Sigmoid colon (tissue), 7 donors: ENCODE data around the gene ACSL5. TPM values are rescaled to one million over a fixed set of nuclear protein-coding genes. Genes with fewer than 3 reads are reported as not detected.
"Not testable (repeated sequence)": the region's sequence is repeated elsewhere in the genome, so short reads cannot be mapped to it uniquely, and the experiment has no call there.

Source experiments
- DNase-seq: peaks from one replicate; pipeline ENCODE4 v3.0.0-alpha.2; 2019
- H3K27ac ChIP-seq, 4 donors: fragments of 200-600 bp; sonication (generic); one replicate each; pipeline ENCODE4 v1.5.1; 2016 to 2019; ENCODE audit warnings: mild to moderate bottlenecking in 1 of 4
- H3K27me3 ChIP-seq, 3 donors: fragments of 200-600 bp; sonication (generic); one replicate each; pipeline ENCODE4 v1.5.1; 2019; ENCODE audit warnings: mild to moderate bottlenecking in 1 of 3
- H3K36me3 ChIP-seq, 4 donors: fragments of 200-600 bp; sonication (generic); one replicate each; pipeline ENCODE4 v1.5.1; 2016 to 2019
- H3K4me1 ChIP-seq, 4 donors: fragments of 200-600 bp; sonication (generic); one replicate each; pipeline ENCODE4 v1.5.1; 2017 to 2019
- H3K4me3 ChIP-seq, 4 donors: fragments of 200-600 bp; sonication (generic); one replicate each; pipeline ENCODE4 v1.5.1; 2017 to 2019; ENCODE audit warnings: mild to moderate bottlenecking in 2 of 4, moderate library complexity in 1 of 4
- H3K9me3 ChIP-seq, 4 donors: fragments of 200-600 bp in 3 of 4; sonication (generic) in 3 of 4; one replicate each; pipeline versions ENCODE4 v1.5.1 to v1.6.1; 2013 to 2019
- EP300 ChIP-seq, 4 donors: sonication (generic); formaldehyde crosslinking; IDR thresholded peaks; one replicate each; pipeline ENCODE4 v1.6.1; 2017; ENCODE audit warnings: antibody characterized with exemption in 4 of 4
- POLR2A ChIP-seq, 2 donors: fragments of 450-650 bp; IDR thresholded peaks; one replicate each; pipeline ENCODE4 v1.6.1; 2016; ENCODE audit warnings: antibody characterized with exemption in 2 of 2, mild to moderate bottlenecking in 2 of 2, moderate library complexity in 2 of 2
- POLR2AphosphoS5 ChIP-seq, 4 donors: sonication (generic); formaldehyde crosslinking; IDR thresholded peaks; one replicate each; pipeline ENCODE4 v1.6.1; 2017; ENCODE audit warnings: antibody characterized with exemption in 4 of 4
- WGBS, 2 donors: extraction: QIAGEN DNeasy Blood & Tissue Kit; methylation state at CpG; one replicate each; pipeline ENCODE4 v1.1.7; 2013; 5-methylcytosine and 5-hydroxymethylcytosine counted together
- intact Hi-C: fragments of 100-400 bp; cut with DNase I; formaldehyde crosslinking; loops from one replicate; pipeline ENCODE4 v1.15.1; 2023
- polyA plus RNA-seq, 3 donors: library from polyadenylated mRNA; stranded (reverse); fragments of 200-250 nt; gene quantifications; one replicate each; pipeline ENCODE4 v1.2.3, GENCODE V29; 2013
- total RNA-seq, 4 donors: library from RNA; depleted of rRNA; stranded (reverse); fragments of >200 nt; gene quantifications; one replicate each; pipeline ENCODE4 v1.1.0, GENCODE V29; 2016
- TF ChIP-seq, protein P1 (sequence below), 4 experiments: fragments of 450-650 bp in 3 of 4; fragments of 200-600 bp in 1 of 4; IDR thresholded peaks; one replicate each; pipeline ENCODE4 v1.5.1; 2016 to 2019; ENCODE audit warnings: antibody characterized with exemption in 4 of 4, mild to moderate bottlenecking in 3 of 4, moderate library complexity in 2 of 4
- donor health status: healthy with polysubstance abuse.
- donor health status: Bipolar disorder and iron deficiency.
- donor health status: healthy.

Gene ACSL5
- total and polyA plus RNA-seq, 7 donors, result 5.3 to 96.8 (median 9.4) TPM

DNA sequence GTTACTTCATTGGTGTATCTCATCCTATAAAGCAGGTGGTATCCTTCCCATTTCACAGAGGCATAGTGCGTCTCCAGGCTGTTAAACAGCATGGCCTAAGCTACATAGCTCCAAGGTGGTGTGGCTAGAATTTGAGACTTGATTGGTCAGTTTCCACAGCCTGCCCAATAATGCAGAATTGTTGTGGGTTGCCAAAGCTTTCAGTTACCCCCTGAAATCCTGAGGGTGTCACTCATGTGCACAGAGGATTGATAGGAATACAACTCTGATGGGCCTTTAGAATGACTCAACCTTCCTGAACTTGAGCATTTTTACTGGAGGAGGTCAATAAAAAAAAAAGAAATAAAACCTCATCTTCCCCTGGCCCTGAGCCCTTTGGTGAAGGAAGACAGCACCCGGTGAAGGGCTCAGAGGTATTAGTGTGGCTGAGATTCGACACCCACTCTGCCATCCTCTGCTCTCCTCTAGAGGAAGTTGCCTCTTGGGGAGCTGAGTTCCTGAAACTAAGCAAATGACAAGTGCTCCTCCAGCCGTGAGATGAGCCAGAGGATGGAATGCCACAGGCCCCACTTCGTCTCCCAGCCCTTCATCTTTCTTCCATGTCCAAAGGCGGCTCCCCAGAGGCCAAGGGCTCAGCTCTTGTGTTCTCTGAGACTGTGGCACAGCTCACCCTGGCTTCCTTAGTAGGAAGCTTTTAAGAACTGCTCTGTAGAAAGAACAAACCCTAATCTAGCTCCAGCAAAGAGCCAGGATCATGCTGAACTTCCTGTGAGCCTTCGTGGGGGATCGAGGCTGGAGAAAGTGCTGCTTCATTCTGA lies 1.0 kb downstream of the ACSL5 start:
- H3K4me1 ChIP-seq, result no peaks in the 10 kb centered on the region
- WGBS, 2 donors, result 15 to 34% methylated on average over 8 of the region's 8 CpGs
- peak overlapping the region in 2 of 4 donors; percentile 34 to 42 for H3K4me3 ChIP-seq
- TF ChIP-seq EP300 (IDR thresholded peaks at IDR 0.05) (no peak), POLR2AphosphoS5 (IDR thresholded peaks at IDR 0.05) (no peak), POLR2A (IDR thresholded peaks at IDR 0.05) (no peak)
- TF ChIP-seq, protein P1, sequence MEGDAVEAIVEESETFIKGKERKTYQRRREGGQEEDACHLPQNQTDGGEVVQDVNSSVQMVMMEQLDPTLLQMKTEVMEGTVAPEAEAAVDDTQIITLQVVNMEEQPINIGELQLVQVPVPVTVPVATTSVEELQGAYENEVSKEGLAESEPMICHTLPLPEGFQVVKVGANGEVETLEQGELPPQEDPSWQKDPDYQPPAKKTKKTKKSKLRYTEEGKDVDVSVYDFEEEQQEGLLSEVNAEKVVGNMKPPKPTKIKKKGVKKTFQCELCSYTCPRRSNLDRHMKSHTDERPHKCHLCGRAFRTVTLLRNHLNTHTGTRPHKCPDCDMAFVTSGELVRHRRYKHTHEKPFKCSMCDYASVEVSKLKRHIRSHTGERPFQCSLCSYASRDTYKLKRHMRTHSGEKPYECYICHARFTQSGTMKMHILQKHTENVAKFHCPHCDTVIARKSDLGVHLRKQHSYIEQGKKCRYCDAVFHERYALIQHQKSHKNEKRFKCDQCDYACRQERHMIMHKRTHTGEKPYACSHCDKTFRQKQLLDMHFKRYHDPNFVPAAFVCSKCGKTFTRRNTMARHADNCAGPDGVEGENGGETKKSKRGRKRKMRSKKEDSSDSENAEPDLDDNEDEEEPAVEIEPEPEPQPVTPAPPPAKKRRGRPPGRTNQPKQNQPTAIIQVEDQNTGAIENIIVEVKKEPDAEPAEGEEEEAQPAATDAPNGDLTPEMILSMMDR (IDR thresholded peaks at IDR 0.05), result no peak
- H3K27ac ChIP-seq, result peak overlapping the region; percentile 50 to 66 (median 58)
- DNase-seq, result no peak
- intact Hi-C loops, result no loop called here
- H3K36me3 ChIP-seq, result no peaks in the 10 kb centered on the region
- H3K9me3 ChIP-seq, result no peaks in the 10 kb centered on the region
- no peaks in the 10 kb centered on the region for H3K27me3 ChIP-seq

DNA sequence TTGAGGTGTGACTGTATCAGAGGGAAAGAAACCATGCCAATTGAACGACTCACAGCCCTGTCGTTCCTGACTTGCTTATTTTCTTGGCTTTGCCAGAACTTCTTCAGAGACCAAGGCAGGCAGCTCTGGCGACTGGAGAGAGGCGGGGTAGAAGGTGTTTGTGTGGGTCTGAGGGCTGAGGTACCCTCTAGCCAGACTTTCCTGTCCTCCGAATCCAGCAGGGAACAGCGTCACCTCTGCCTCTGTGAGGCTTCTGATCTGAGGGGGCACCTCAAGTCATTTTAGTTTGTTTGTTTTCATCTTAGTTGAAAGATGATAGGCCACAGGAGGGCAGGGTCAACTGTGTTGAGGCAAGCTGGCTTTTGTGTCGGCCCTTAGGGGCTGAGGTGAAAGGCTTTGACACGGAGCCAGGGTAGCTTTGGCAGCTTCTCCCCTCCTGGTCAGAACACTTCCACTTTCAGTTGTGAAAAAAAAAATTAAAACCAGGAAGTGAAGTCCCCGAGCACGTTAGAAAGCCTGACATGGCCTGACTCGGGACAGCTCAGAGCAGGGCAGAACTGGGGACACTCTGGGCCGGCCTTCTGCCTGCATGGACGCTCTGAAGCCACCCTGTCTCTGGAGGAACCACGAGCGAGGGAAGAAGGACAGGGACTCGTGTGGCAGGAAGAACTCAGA lies 1.9 kb downstream of the ACSL5 start:
- intact Hi-C loops, result no loop called here
- Histone ChIP-seq H3K27me3 (no peaks in the 10 kb centered on the region), H3K4me3 (peak overlapping the region; percentile 14 to 42 (median 37)), H3K9me3 (no peaks in the 10 kb centered on the region), H3K36me3 (no peaks in the 10 kb centered on the region), H3K27ac (peak overlapping the region; percentile 50 to 66 (median 58)), H3K4me1 (no peaks in the 10 kb centered on the region)
- 4 to 12% methylated on average over 16 of the region's 16 CpGs for WGBS, 2 donors
- TF ChIP-seq POLR2AphosphoS5 (IDR thresholded peaks at IDR 0.05), result peak in 2 of 4 donors; percentile 19 to 27
- TF ChIP-seq, protein P1 (IDR thresholded peaks at IDR 0.05), result no peak
- DNase-seq, result peak; percentile 71

DNA sequence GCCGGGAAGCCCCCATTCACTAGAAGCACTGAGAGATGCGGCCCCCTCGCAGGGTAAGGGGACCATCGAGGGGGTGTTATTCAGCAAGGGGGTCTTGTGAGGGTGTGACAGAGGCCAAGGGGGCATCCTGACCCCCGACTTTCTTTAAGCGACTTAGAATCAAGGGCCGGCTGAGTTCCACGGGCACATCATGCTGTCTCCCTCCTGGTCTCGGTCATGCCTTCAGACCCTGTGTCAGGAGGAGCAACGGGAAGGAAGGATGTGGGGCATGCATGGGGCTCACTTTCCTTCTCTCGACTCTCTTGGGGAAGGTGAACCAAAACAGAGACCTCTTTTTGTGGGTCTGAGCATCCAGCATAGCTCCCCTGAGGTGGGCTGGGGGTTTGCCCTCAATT lies 2.5 kb downstream of the ACSL5 start:
- no peaks in the 10 kb centered on the region for H3K4me1 ChIP-seq

DNA sequence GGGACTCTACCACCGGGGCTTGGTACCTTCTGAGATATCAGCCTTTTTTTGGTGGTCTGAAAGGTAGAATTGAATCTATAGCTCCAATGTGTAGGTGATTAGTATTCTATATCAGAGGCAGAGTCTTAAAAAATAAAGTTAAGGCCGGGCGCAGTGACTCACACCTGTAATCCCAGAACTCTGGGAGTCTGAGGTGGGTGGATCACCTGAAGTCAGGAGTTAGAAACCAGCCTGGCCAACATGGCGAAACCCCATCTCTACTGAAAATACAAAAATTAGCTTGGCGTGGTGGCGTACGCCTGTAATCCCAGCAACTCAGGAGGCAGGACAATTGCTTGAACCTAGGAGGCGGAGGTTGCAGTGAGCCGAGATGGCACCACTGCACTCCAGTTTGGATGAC lies 3.2 kb downstream of the ACSL5 start:
- 20 to 73% methylated on average over 9 of the region's 9 CpGs for WGBS, 2 donors
- H3K36me3 ChIP-seq, intact Hi-C loops, H3K4me1 ChIP-seq, H3K27ac ChIP-seq, DNase-seq, H3K9me3 ChIP-seq, H3K27me3 ChIP-seq, H3K4me3 ChIP-seq: not testable (repeated sequence)

More for the DNA sequence above, 2.5 kb downstream of the ACSL5 start:
- Histone ChIP-seq H3K4me3 (peak overlapping the region; percentile 14 to 42 (median 37)), H3K27me3 (no peaks in the 10 kb centered on the region), H3K27ac (peak overlapping the region; percentile 50 to 66 (median 58)), H3K9me3 (no peaks in the 10 kb centered on the region), H3K36me3 (no peaks in the 10 kb centered on the region)
- DNase-seq, result no peak
- intact Hi-C loops, result no loop called here
- no peak for TF ChIP-seq POLR2A (IDR thresholded peaks at IDR 0.05)
- no peak for TF ChIP-seq POLR2AphosphoS5 (IDR thresholded peaks at IDR 0.05)
- TF ChIP-seq, protein P1 (IDR thresholded peaks at IDR 0.05), result no peak
- TF ChIP-seq EP300 (IDR thresholded peaks at IDR 0.05), result no peak
- WGBS, 2 donors, result 6 to 22% methylated on average over 11 of the region's 11 CpGs

DNA sequence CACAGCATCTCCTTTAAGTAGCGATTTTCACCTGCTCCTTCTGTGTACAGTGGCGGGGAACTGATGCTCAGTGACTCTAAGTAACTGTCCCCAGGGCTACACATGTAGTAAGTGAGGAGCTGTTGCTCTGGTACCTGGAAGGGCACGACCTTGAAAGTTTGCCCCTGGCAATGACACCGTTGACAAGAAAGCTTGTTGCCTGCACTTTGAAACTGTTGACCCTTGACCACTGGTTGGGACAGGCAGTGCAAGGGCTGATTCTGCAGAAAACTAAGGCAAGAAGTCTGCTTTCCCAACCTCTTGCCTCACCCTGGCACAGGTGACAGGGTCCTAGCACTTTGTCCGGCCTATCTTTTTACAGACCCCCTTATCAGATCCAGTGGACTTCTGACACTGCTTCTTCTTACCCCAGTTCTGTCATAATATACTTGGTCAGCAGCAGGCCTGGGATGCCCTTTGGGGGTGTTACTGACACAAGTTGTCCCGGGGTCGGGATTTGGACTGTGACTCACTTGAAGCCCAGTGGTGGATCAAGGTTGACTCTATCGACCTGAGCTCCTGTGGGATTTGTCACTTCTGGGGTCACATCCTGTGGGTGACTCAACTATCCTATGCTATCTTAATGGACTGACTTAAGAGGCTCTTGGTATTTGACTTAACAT lies 5.8 kb downstream of the ACSL5 start:
- no peaks in the 10 kb centered on the region for H3K4me1 ChIP-seq
- DNase-seq, result no peak
- no peaks in the 10 kb centered on the region for H3K9me3 ChIP-seq
- 71 to 85% methylated on average over 8 of the region's 8 CpGs for WGBS, 2 donors
- H3K36me3 ChIP-seq, result no peaks in the 10 kb centered on the region
- no peaks in the 10 kb centered on the region for H3K27me3 ChIP-seq
- no peak overlapping the region for H3K27ac ChIP-seq
- intact Hi-C loops, result no loop called here
- H3K4me3 ChIP-seq, result no peak overlapping the region
- TF ChIP-seq POLR2AphosphoS5 (IDR thresholded peaks at IDR 0.05), result no peak
